A549 (cell line): Measurements from ENCODE around the gene RIPPLY1. TPM values are rescaled to one million over a fixed set of nuclear protein-coding genes. Genes with fewer than 3 reads are reported as not detected.

ENCODE experiments used
- ATAC-seq, 2 experiments: fragments of 200-7000 bp in 1 of 2; fragments of >200 bp in 1 of 2; cut with Nextera tagmentation in 1 of 2; cut with Tn5 transposase in 1 of 2; 3 replicates each; pipeline versions ENCODE4 v1.8.0 to v1.9.1; 2018 to 2020; ENCODE audit warnings: mild to moderate bottlenecking in 1 of 2, moderate library complexity in 1 of 2
- CTCF ChIA-PET: fragments of 300-600 bp; sonication (Branson Sonifier 250); formaldehyde crosslinking; extraction: SDS; loops from one replicate; lab custom pipeline; 2021; ENCODE audit warnings: antibody characterized with exemption, inconsistent platforms; lab: Yijun Ruan, JAX
- POLR2A ChIA-PET: fragments of 350-600 bp; formaldehyde crosslinking; extraction: SDS; loops from one replicate; lab custom pipeline; 2021; ENCODE audit warnings: antibody characterized with exemption, inconsistent platforms; lab: Yijun Ruan, JAX
- DNase-seq, 2 experiments: peaks; one replicate each; pipeline versions ENCODE4 v3.0.0 to v3.0.0-alpha.2; 2011 to 2016; ENCODE audit warnings: low read depth in 1 of 2, low spot score in 1 of 2
- FAIRE-seq: peaks from 2 replicates; lab custom pipeline; 2011; peaks lifted over from hg19 to GRCh38; lab: Jason Lieb, UNC
- H3K27ac ChIP-seq, 2 experiments: fragments of >200 bp; sonication (Bioruptor Twin); formaldehyde crosslinking; 3 replicates each; pipeline ENCODE4 v1.5.1; 2016 to 2017
- H3K4me1 ChIP-seq: fragments of >200 bp; sonication (Bioruptor Twin); formaldehyde crosslinking; 3 replicates; pipeline ENCODE4 v1.6.1; 2016
- H3K4me2 ChIP-seq: fragments of >200 bp; sonication (Bioruptor Twin); formaldehyde crosslinking; 3 replicates; pipeline ENCODE4 v1.6.1; 2016
- H3K4me3 ChIP-seq: fragments of >200 bp; sonication (Bioruptor Twin); formaldehyde crosslinking; 3 replicates; pipeline ENCODE4 v1.5.1; 2016
- H3K9me3 ChIP-seq: fragments of >200 bp; sonication (Bioruptor Twin); formaldehyde crosslinking; 3 replicates; pipeline ENCODE4 v1.6.1; 2016
- BHLHE40 ChIP-seq: IDR thresholded peaks from 2 replicates; pipeline ENCODE4 v1.6.1; 2012; ENCODE audit warnings: low read depth, low read length, inconsistent platforms
- CBX2 ChIP-seq: fragments of 200-600 bp; sonication (generic); IDR thresholded peaks from 2 replicates; pipeline ENCODE4 v1.6.1; 2016; ENCODE audit warnings: low read depth, mild to moderate bottlenecking, borderline replicate concordance
- CBX8 ChIP-seq: fragments of 200-600 bp; sonication (generic); IDR thresholded peaks from 2 replicates; pipeline ENCODE4 v1.6.1; 2016
- CEBPB ChIP-seq, 2 experiments: fragments of >200 bp in 1 of 2; sonication (Bioruptor Twin) in 1 of 2; formaldehyde crosslinking in 1 of 2; IDR thresholded peaks; 2 replicates each; pipeline ENCODE4 v1.6.1; 2012 to 2016
- EP300 ChIP-seq, 2 experiments: fragments of >200 bp; sonication (Bioruptor Twin); formaldehyde crosslinking; IDR thresholded peaks; 2 replicates in 1 of 2; 3 replicates in 1 of 2; pipeline ENCODE4 v1.6.1; 2016 to 2017
- ESRRA ChIP-seq: fragments of 150-350 bp; IDR thresholded peaks from 2 replicates; pipeline ENCODE4 v1.6.1; 2014; ENCODE audit warnings: mild to moderate bottlenecking, low read length, borderline replicate concordance
- FOSB ChIP-seq: fragments of 250-450 bp; sonication (Bioruptor Pico); IDR thresholded peaks from 2 replicates; pipeline ENCODE4 v1.5.0; 2020; ENCODE audit warnings: mild to moderate bottlenecking, moderate library complexity
- FOSL2 ChIP-seq, 2 experiments: fragments of 450-650 bp in 1 of 2; fragments of >200 bp in 1 of 2; sonication (Bioruptor Twin) in 1 of 2; formaldehyde crosslinking; IDR thresholded peaks; 2 replicates each; pipeline versions ENCODE4 v1.5.0 to v1.6.1; 2016 to 2020; ENCODE audit warnings: mild to moderate bottlenecking in 1 of 2, moderate library complexity in 1 of 2
- GATA3 ChIP-seq: IDR thresholded peaks from 2 replicates; pipeline ENCODE4 v1.6.1; 2012; ENCODE audit warnings: borderline replicate concordance
- JUN ChIP-seq, 2 experiments: fragments of >200 bp; sonication (Bioruptor Twin); formaldehyde crosslinking; IDR thresholded peaks; 2 replicates in 1 of 2; 3 replicates in 1 of 2; pipeline ENCODE4 v1.6.1; 2016 to 2017
- JUNB ChIP-seq: fragments of >200 bp; sonication (Bioruptor Twin); formaldehyde crosslinking; IDR thresholded peaks from 2 replicates; pipeline ENCODE4 v1.6.1; 2016
- KDM1A ChIP-seq: fragments of 200-600 bp; sonication (generic); IDR thresholded peaks from 2 replicates; pipeline ENCODE4 v1.6.1; 2016; ENCODE audit warnings: low read depth, mild to moderate bottlenecking
- MAZ ChIP-seq: fragments of 150-350 bp; IDR thresholded peaks from 2 replicates; pipeline ENCODE4 v1.6.1; 2014; ENCODE audit warnings: antibody characterized with exemption, low read depth, low read length, borderline replicate concordance
- MYC ChIP-seq: IDR thresholded peaks from 2 replicates; pipeline ENCODE4 v1.6.1; 2012; ENCODE audit warnings: mild to moderate bottlenecking, inconsistent platforms, low read length, improper control_type of control experiment, borderline replicate concordance
- NPAS2 ChIP-seq: fragments of 250-450 bp; sonication (Bioruptor Pico); IDR thresholded peaks from 2 replicates; pipeline ENCODE4 v1.8.0; 2022; ENCODE audit warnings: mild to moderate bottlenecking, moderate library complexity, borderline replicate concordance
- NR3C1 ChIP-seq: fragments of >200 bp; sonication (Bioruptor Twin); formaldehyde crosslinking; IDR thresholded peaks from 3 replicates; pipeline ENCODE4 v1.6.1; 2017
- PHF8 ChIP-seq: fragments of 200-600 bp; sonication (generic); IDR thresholded peaks from 2 replicates; pipeline ENCODE4 v1.6.1; 2016; ENCODE audit warnings: low read depth, mild to moderate bottlenecking, antibody characterized with exemption, moderate library complexity, borderline replicate concordance
- RAD21 ChIP-seq, 2 experiments: fragments of >200 bp in 1 of 2; sonication (Bioruptor Twin) in 1 of 2; formaldehyde crosslinking in 1 of 2; IDR thresholded peaks in 1 of 2; conservative IDR thresholded peaks in 1 of 2; 2 replicates in 1 of 2; 3 replicates in 1 of 2; pipeline ENCODE4 v1.6.1; 2012 to 2018; ENCODE audit warnings: inconsistent platforms in 1 of 2
- ZNF302 ChIP-seq: fragments of 250-450 bp; sonication (Bioruptor Pico); IDR thresholded peaks from 2 replicates; pipeline ENCODE4 v1.9.0; 2021; ENCODE audit warnings: inconsistent platforms, mild to moderate bottlenecking, moderate library complexity
- whole genome bisulfite sequencing: methylation state at CpG from one replicate; pipeline ENCODE4 v1.1.6; 2017; ENCODE audit errors: missing lambda C conversion rate; 5-methylcytosine and 5-hydroxymethylcytosine counted together
- polyA plus RNA-seq, 4 experiments: library from polyadenylated mRNA; depleted of rRNA in 3 of 4; stranded (reverse); fragments of >200 nt; fragmentation: RNase III in 1 of 4; extraction: RNeasy Plus Mini Kit Qiagen cat#74134 plus additional on column Dnase treatment in 1 of 4; gene quantifications; 2 replicates in 3 of 4; 3 replicates in 1 of 4; pipeline ENCODE4 v1.2.3, GENCODE V29; 2011 to 2017
- TF ChIP-seq, protein P1 (sequence below): fragments of 250-450 bp; sonication (Bioruptor Pico); IDR thresholded peaks from 2 replicates; pipeline ENCODE4 v1.5.0; 2021; ENCODE audit warnings: mild to moderate bottlenecking, moderate library complexity, borderline replicate concordance
- TF ChIP-seq, protein P2 (sequence below): IDR thresholded peaks from 2 replicates; pipeline ENCODE4 v1.6.1; 2012
- TF ChIP-seq, protein P3 (sequence below): fragments of >200 bp; sonication (Bioruptor Twin); formaldehyde crosslinking; IDR thresholded peaks from 2 replicates; pipeline ENCODE4 v1.6.1; 2016
- TF ChIP-seq, protein P4 (sequence below): fragments of 150-350 bp; IDR thresholded peaks from 2 replicates; pipeline ENCODE4 v1.6.1; 2014; ENCODE audit warnings: low read depth, mild to moderate bottlenecking, low read length
- TF ChIP-seq, protein P5 (sequence below): fragments of 250-450 bp; sonication (Bioruptor Pico); IDR thresholded peaks from 2 replicates; pipeline ENCODE4 v1.5.0; 2020; ENCODE audit warnings: low read depth, mild to moderate bottlenecking, moderate library complexity
- TF ChIP-seq, protein P6 (sequence below): IDR thresholded peaks from 2 replicates; pipeline ENCODE4 v1.6.1; 2012
- TF ChIP-seq, protein P7 (sequence below): fragments of >200 bp; sonication (Bioruptor Twin); formaldehyde crosslinking; IDR thresholded peaks from 3 replicates; pipeline ENCODE4 v1.6.1; 2016

The RIPPLY1 gene
- polyA plus RNA-seq, 2 of the 4 experiments (the other 2 are of a cell fraction) = 0.14 to 0.17 TPM

DNA sequence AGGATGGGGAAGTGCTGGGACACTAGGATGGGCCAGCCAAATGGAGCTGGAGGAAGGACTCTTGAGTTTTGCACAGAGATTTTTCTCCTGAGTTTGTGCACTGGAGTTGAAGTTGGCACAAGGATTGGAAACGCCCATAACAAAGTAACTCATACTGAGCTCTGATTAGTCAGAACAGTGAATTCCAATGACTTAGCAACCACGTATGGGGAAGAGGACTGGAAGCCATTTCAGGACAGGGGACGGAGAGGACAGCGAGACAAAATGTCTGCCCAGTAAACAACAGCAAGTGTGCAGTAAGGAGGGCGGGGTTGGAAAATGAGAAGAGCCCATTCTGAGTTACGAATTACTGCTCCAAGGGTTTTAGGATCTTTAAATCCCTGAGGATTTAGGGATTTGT is 5.9 kb downstream of the RIPPLY1 start:
- Histone ChIP-seq H3K9me3 (no peaks in the 10 kb centered on the region), H3K27ac (peak overlapping the region; percentile 88 to 90), H3K4me1 (peaks cover 65% of the 10 kb centered on the region), H3K4me2 (peak overlapping the region; percentile 13; the same call in 1 of the 3 replicates), H3K4me3 (no peak overlapping the region)
- FAIRE-seq (no peak), DNase-seq (peak; percentile 18 to 54), ATAC-seq (no peak)
- CTCF ChIA-PET = interaction anchor here (1.1 to 7.7 kb wide), 11 partner anchors 13 to 375 kb away, joined by 3 to 94 read pairs (median 15); no protein-coding TSS in a partner anchor
- TF ChIP-seq, protein P1, sequence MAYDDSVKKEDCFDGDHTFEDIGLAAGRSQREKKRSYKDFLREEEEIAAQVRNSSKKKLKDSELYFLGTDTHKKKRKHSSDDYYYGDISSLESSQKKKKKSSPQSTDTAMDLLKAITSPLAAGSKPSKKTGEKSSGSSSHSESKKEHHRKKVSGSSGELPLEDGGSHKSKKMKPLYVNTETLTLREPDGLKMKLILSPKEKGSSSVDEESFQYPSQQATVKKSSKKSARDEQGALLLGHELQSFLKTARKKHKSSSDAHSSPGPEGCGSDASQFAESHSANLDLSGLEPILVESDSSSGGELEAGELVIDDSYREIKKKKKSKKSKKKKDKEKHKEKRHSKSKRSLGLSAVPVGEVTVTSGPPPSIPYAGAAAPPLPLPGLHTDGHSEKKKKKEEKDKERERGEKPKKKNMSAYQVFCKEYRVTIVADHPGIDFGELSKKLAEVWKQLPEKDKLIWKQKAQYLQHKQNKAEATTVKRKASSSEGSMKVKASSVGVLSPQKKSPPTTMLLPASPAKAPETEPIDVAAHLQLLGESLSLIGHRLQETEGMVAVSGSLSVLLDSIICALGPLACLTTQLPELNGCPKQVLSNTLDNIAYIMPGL (CRISPR knock-in tag) = no peak
- TF ChIP-seq BHLHE40 = no peak
- TF ChIP-seq FOSL2 (IDR thresholded peaks at IDR 0.05) = no peak
- TF ChIP-seq FOSL2 (CRISPR knock-in tag; IDR thresholded peaks at IDR 0.05) = no peak
- no peak for TF ChIP-seq FOSB
- POLR2A ChIA-PET = interaction anchor here (0.6 to 1.4 kb wide), 2 partner anchors 63 to 87 kb away, joined by 7 to 8 read pairs; no protein-coding TSS in a partner anchor
- WGBS = 62% methylated on average over 6 of the region's 6 CpGs

DNA sequence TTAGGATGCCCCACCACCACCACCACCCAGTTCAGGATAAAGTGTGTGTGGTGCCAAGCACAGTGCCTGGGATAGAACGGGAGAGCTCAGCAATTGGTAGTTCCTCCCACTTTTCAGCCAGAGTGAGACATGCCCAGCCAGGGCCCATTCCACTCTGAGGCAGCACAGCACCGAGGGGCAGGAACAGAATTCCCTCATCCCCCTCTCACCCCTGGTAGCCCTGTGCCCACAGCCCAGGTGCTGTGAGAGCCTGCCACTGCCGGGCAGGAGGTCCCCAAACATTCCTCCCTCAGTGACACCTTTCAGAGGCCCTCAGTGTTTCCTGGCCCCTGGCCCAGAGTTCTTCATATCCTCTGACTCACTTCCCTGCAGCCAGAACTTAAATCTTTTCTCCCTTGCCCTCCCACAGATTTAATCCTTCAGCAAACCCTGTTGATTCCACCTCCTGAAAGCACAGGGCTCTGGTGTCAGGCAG is 8.1 kb downstream of the RIPPLY1 start:
- POLR2A ChIA-PET = interaction anchor here (0.7 to 1.3 kb wide), 4 partner anchors 39 to 733 kb away, joined by 3 to 5 read pairs (median 4); partner anchors contain the start of gene PRPS1
- Histone ChIP-seq H3K4me1 (peaks cover 62% of the 10 kb centered on the region), H3K9me3 (no peaks in the 10 kb centered on the region), H3K27ac (peak overlapping the region; percentile 88 to 90), H3K4me2 (peak overlapping the region; percentile 64), H3K4me3 (no peak overlapping the region)
- CTCF ChIA-PET = interaction anchor here (0.6 to 4.5 kb wide), 42 partner anchors 10 to 823 kb away, joined by 3 to 48 read pairs (median 5); partner anchors contain the start of genes MORC4 and RIPPLY1
- DNase-seq (peak; percentile 39 to 68), ATAC-seq (peak; percentile 80 to 83), FAIRE-seq (no peak)
- WGBS = 0% methylated on average over 3 of the region's 3 CpGs
- TF ChIP-seq CBX8 (no peak), FOSL2 (IDR thresholded peaks at IDR 0.05) (peak; percentile 68), FOSL2 (CRISPR knock-in tag; IDR thresholded peaks at IDR 0.05) (peak; percentile 49), PHF8 (no peak), EP300 (IDR thresholded peaks at IDR 0.05) (peak; percentile 74 to 90; a peak in 4 of 5 replicates), MYC (no peak), CBX2 (no peak), NR3C1 (no peak), JUNB (peak; percentile 77), ZNF302 (CRISPR knock-in tag) (no peak), CEBPB (IDR thresholded peaks at IDR 0.05) (no peak), BHLHE40 (no peak), KDM1A (peak; percentile 60; the same call in 1 of the 2 replicates), MAZ (no peak), JUN (IDR thresholded peaks at IDR 0.05) (peak; percentile 74 to 85; a peak in 4 of 5 replicates), NPAS2 (no peak), GATA3 (peak; percentile 79; the same call in 1 of the 2 replicates), RAD21 (conservative IDR thresholded peaks at IDR 0.05 in 1 of 2, IDR thresholded peaks at IDR 0.05 in 1 of 2) (0 out of 5 replicates have a peak, but pooled peaks have one; percentile 2 to 9), ESRRA (no peak)
- TF ChIP-seq, protein P2, sequence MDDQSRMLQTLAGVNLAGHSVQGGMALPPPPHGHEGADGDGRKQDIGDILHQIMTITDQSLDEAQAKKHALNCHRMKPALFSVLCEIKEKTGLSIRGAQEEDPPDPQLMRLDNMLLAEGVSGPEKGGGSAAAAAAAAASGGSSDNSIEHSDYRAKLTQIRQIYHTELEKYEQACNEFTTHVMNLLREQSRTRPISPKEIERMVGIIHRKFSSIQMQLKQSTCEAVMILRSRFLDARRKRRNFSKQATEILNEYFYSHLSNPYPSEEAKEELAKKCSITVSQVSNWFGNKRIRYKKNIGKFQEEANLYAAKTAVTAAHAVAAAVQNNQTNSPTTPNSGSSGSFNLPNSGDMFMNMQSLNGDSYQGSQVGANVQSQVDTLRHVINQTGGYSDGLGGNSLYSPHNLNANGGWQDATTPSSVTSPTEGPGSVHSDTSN = no peak
- TF ChIP-seq, protein P3, sequence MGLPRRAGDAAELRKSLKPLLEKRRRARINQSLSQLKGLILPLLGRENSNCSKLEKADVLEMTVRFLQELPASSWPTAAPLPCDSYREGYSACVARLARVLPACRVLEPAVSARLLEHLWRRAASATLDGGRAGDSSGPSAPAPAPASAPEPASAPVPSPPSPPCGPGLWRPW = no peak
- TF ChIP-seq, protein P4, sequence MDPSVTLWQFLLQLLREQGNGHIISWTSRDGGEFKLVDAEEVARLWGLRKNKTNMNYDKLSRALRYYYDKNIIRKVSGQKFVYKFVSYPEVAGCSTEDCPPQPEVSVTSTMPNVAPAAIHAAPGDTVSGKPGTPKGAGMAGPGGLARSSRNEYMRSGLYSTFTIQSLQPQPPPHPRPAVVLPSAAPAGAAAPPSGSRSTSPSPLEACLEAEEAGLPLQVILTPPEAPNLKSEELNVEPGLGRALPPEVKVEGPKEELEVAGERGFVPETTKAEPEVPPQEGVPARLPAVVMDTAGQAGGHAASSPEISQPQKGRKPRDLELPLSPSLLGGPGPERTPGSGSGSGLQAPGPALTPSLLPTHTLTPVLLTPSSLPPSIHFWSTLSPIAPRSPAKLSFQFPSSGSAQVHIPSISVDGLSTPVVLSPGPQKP = no peak
- TF ChIP-seq, protein P5, sequence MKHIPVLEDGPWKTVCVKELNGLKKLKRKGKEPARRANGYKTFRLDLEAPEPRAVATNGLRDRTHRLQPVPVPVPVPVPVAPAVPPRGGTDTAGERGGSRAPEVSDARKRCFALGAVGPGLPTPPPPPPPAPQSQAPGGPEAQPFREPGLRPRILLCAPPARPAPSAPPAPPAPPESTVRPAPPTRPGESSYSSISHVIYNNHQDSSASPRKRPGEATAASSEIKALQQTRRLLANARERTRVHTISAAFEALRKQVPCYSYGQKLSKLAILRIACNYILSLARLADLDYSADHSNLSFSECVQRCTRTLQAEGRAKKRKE = no peak
- TF ChIP-seq, protein P1 (CRISPR knock-in tag) = no peak
- TF ChIP-seq, protein P6, sequence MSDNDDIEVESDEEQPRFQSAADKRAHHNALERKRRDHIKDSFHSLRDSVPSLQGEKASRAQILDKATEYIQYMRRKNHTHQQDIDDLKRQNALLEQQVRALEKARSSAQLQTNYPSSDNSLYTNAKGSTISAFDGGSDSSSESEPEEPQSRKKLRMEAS = peak; percentile 58
- TF ChIP-seq, protein P7, sequence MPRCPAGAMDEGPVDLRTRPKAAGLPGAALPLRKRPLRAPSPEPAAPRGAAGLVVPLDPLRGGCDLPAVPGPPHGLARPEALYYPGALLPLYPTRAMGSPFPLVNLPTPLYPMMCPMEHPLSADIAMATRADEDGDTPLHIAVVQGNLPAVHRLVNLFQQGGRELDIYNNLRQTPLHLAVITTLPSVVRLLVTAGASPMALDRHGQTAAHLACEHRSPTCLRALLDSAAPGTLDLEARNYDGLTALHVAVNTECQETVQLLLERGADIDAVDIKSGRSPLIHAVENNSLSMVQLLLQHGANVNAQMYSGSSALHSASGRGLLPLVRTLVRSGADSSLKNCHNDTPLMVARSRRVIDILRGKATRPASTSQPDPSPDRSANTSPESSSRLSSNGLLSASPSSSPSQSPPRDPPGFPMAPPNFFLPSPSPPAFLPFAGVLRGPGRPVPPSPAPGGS = 0 out of 3 replicates have a peak, but pooled peaks have one; percentile 49
